ENCODE results near the gene IKZF4. TPM values are rescaled to one million over a fixed set of nuclear protein-coding genes. Genes with fewer than 3 reads are reported as not detected.
"Not testable (repeated sequence)": the region's sequence is repeated elsewhere in the genome, so short reads cannot be mapped to it uniquely, and the experiment has no call there.

The IKZF4 gene
- total RNA-seq, 1 donor = 3.4 TPM

DNA sequence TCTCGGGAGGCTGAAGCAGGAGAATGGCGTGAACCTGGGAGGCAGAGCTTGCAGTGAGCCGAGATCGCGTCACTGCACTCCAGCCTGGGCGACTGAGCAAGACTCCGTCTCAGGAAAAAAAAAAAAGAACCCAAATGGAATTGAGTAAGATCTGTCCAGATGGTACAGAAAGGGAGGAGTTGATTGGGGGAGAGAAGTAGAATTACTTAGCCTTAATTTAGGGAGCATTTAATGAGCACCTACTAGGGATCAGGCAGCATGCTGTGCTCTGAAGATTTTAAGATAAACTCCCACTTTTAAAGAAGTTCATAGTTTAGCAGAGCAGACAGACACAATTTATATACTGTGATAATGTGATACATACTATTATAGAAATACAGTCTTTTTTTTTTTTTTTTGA, 42.5 kb upstream of the IKZF4 start:
- no peak overlapping the region for H3K4me3 ChIP-seq (ENCODE audit: low read depth, low read length)
- DNase-seq (ENCODE audit: low read depth) = no peak
- TF ChIP-seq, protein P1, sequence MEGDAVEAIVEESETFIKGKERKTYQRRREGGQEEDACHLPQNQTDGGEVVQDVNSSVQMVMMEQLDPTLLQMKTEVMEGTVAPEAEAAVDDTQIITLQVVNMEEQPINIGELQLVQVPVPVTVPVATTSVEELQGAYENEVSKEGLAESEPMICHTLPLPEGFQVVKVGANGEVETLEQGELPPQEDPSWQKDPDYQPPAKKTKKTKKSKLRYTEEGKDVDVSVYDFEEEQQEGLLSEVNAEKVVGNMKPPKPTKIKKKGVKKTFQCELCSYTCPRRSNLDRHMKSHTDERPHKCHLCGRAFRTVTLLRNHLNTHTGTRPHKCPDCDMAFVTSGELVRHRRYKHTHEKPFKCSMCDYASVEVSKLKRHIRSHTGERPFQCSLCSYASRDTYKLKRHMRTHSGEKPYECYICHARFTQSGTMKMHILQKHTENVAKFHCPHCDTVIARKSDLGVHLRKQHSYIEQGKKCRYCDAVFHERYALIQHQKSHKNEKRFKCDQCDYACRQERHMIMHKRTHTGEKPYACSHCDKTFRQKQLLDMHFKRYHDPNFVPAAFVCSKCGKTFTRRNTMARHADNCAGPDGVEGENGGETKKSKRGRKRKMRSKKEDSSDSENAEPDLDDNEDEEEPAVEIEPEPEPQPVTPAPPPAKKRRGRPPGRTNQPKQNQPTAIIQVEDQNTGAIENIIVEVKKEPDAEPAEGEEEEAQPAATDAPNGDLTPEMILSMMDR (IDR thresholded peaks at IDR 0.05; ENCODE audit: insufficient read depth, low read length) = no peak

DNA sequence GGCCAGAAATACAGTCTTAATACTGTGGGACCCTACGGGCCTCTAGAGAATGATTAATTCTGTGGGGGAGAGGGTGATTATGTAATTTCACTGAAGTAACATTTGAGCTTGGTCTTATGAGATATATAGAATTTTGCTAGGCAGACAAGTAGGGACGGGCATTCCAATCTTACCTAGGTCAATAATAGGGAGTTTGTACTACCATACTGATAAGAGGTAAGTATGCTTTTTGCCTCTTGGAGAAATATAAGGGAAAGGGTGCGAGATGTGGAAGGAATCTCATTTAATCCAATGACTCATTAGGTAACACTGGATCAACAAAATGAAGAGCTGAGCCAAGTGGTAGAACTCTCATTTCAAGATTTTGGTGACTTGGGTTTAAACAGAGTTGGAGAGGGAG, 41.8 kb upstream of the IKZF4 start:
- no peak overlapping the region for H3K4me3 ChIP-seq (ENCODE audit: low read depth, low read length)
- no peak for DNase-seq (ENCODE audit: low read depth)
- TF ChIP-seq, protein P1 (IDR thresholded peaks at IDR 0.05; ENCODE audit: insufficient read depth, low read length) = no peak

DNA sequence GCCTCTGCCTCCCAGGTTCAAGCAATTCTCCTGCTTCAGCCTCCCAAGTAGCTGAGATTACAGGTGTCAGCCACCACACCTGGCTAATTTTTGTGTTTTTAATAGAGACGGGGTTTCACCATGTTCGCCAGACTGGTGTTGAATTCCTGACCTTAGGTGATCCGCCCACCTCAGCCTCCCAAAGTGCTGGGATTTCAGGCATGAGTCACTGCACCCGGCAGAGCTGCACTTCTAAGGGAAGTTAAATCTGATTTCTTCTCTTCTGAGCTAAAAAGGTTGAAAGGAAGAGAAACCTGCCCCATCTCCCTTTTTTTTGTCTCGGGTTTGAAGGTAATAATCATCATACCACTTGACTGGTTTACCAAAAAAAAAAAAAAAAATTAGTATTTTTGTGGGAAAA, 39.0 kb upstream of the IKZF4 start:
- not testable (repeated sequence) for H3K4me3 ChIP-seq (ENCODE audit: low read depth, low read length); DNase-seq (ENCODE audit: low read depth)

DNA sequence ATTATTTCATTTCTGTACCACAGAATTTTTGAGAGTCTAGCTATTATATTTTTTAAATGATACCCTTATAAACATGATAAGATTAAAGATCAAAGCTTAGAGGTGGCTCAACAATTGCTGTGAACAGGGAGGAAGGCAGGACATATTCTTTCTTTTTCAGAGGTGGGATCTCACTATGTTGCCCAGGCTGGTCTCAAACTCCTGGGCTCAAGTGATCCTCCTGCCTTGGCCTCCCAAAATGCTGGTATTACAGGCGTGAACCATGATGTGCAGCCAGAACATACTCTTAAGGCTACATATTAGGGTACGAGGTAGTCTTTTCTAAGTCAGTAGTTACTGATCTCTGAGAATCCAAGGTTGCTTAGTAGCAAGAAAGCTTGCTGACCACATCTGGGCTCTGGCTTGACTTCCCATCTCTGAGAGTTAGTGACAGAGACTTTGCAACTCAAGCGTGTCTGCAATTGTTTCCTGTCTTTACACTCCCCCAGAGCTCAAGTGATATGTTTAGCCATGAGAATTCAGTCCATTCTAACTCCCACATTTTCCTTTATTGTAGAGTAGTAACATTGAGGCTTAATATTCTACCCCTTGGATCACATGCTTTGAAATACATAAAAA, 38.4 kb upstream of the IKZF4 start:
- no peak overlapping the region for H3K4me3 ChIP-seq (ENCODE audit: low read depth, low read length)
- TF ChIP-seq, protein P1 (IDR thresholded peaks at IDR 0.05; ENCODE audit: insufficient read depth, low read length) = no peak
- no peak for DNase-seq (ENCODE audit: low read depth)

DNA sequence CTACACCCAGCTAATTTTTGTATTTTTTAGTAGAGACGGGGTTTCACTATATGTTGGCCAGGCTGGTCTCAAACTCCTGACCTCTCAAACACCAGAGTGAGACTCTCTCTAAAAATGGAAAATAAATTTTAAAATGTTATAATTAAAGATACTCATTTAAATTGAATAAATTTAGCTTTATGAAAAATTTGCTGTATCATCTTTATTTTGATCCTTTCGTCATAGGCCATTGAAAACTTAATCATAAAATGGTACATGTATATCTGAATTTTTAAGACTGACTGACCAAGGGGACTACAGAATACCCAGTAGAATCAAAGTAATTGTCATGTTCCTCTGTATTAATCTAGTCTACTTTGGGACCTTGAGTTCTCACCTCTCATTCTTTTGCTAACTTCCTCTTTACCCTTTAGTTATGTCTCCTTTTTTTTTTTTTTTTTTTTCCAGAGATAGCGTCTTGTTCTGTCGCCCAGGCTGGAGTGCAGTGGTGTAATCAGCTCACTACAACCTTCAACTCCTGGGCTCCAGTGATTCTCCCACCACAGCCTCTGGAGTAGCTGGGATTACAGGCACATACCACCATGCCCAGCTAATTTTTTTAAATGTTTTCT, 37.5 kb upstream of the IKZF4 start:
- no peak overlapping the region for H3K4me3 ChIP-seq (ENCODE audit: low read depth, low read length)
- no peak for DNase-seq (ENCODE audit: low read depth)
- TF ChIP-seq, protein P1 (IDR thresholded peaks at IDR 0.05; ENCODE audit: insufficient read depth, low read length) = no peak

DNA sequence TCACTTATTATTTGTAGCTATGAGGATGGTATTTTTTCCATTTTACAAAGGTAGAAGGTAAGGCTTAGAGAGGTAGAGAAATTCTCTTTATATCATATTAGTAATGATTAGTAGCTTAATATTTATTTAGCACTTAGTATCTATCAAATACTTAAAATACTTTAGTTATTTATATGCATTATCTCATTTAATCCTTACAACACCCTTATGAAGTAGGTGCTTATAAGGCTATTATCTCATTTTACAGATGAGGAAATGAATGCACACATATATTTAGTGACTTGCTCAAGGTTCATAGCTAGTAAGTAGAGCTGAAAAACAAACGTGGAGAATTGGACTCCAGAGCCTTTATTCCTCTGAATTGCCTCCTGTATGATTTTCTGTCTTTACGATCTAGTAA, 36.0 kb upstream of the IKZF4 start:
- H3K4me3 ChIP-seq (ENCODE audit: low read depth, low read length) = no peak overlapping the region
- no peak for DNase-seq (ENCODE audit: low read depth)
- TF ChIP-seq, protein P1 (IDR thresholded peaks at IDR 0.05; ENCODE audit: insufficient read depth, low read length) = no peak

DNA sequence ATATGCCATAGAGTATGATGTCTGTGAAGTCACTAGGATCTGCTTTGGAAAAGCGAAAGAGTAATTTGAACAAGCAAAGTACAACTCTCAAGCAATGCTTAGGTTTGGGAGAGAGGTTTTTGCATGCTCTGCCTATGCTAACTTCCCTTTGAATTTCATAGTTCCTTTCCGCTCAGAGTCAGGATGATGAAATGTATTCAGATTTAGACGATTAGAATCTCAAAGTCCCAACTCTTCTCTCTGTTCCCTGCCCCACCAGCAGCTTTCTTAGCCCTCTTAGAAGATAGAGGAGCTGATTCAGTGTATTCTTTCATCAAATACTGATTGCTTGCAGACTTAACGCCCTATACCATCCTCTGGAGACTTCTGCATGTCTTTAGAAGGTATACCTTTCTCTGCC, 35.5 kb upstream of the IKZF4 start:
- TF ChIP-seq, protein P1 (IDR thresholded peaks at IDR 0.05; ENCODE audit: insufficient read depth, low read length) = no peak
- no peak for DNase-seq (ENCODE audit: low read depth)
- no peak overlapping the region for H3K4me3 ChIP-seq (ENCODE audit: low read depth, low read length)

DNA sequence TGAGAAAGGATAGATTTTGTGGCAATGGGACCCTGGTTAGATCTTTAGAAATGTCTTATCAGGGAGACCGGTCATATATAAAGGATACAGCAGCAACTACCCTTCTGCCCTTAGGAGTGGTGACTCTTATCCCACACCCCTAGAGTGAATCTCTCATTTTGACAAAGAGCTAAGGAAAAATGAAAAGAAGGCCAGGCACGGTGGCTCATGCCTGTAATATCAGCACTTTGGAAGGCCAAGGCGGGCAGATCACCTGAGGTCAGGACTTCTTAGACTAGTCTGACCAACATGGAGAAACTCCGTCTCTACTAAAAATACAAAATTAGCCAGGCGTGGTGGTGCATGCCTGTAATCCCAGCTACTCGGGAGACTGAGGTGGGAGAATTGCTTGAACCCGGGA, 34.9 kb upstream of the IKZF4 start:
- DNase-seq (ENCODE audit: low read depth); H3K4me3 ChIP-seq (ENCODE audit: low read depth, low read length): not testable (repeated sequence)
